ENCODE data around the gene WDR5.
A peak's percentile ranks its signal among the peaks of the same experiment; 100 is the strongest.

WDR5 gene

GRCh38 chr9:134179918-134180785, 44.3 kb downstream of the WDR5 start:
- Histone ChIP-seq H3K9me3 (no peaks in the 10 kb centered on the region), H3K36me3 (no peaks in the 10 kb centered on the region), H3K4me1 (no peaks in the 10 kb centered on the region; the same call in 1 of the 2 replicates), H3K4me3 (ENCODE audit: low read depth, low read length) (no peak overlapping the region), H3K27me3 (no peaks in the 10 kb centered on the region)
- no peak for TF ChIP-seq CTCF (IDR thresholded peaks at IDR 0.05; ENCODE audit: low read depth, low read length)
- DNase-seq = peak; percentile 8

DNA sequence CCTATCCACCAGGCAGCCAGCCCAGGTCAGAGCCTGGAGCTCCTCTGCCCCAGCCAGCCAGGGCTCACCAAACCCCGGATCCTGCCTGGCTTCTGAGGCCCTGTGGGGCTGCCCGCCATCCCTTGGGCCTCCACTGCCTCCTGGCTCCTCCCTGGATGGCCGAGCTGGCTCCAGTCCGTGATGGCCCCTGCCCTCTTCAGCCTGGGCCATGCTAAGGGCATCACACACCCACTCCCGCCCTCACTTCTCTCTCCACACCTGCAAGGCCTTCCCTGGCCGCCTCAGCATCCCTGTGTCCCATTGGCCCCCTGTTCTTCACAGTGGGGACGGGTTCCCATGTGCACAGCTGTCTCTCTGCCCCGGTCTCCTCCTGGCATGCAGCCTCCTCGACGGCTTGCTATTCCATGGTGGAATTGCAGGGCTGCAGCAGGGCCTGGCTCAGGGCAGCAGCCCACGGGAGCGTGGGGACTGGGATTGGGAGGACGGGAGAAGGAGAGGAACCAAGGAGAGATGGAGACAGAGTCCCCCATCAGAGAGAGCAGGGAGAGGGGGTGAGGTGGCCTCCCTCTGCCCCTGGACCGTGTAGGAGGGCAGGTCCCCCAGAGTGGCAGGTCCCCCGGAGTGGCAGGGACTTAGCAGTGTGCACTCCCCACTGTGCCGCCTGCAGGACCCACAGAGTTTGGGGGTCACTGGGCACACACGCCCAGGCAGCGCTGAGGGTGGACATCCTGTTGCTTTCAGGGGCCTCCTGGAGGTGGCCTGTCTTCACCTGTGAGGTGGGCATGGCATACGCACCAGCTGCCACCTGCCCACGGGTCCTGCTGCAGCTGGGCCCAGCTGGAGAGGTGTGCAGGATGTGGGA, 45.1 kb downstream of the WDR5 start:
- Histone ChIP-seq H3K36me3 (no peaks in the 10 kb centered on the region), H3K4me3 (ENCODE audit: low read depth, low read length) (no peak overlapping the region), H3K9me3 (no peaks in the 10 kb centered on the region), H3K4me1 (no peaks in the 10 kb centered on the region), H3K27me3 (no peaks in the 10 kb centered on the region)
- DNase-seq = no peak
- TF ChIP-seq CTCF (IDR thresholded peaks at IDR 0.05; ENCODE audit: low read depth, low read length) = no peak

- Histone ChIP-seq H3K4me3 (ENCODE audit: low read depth, low read length) (no peak overlapping the region), H3K36me3 (no peaks in the 10 kb centered on the region), H3K27me3 (no peaks in the 10 kb centered on the region), H3K4me1 (no peaks in the 10 kb centered on the region), H3K9me3 (no peaks in the 10 kb centered on the region)
- DNase-seq = no peak
- no peak for TF ChIP-seq CTCF (IDR thresholded peaks at IDR 0.05; ENCODE audit: low read depth, low read length)
Measured at GRCh38 chr9:134181648-134182034, 45.8 kb downstream of the WDR5 start.

GRCh38 chr9:134182554-134183085, 46.7 kb downstream of the WDR5 start:
- TF ChIP-seq CTCF (IDR thresholded peaks at IDR 0.05; ENCODE audit: low read depth, low read length) = no peak
- H3K27me3 ChIP-seq = no peaks in the 10 kb centered on the region
- H3K36me3 ChIP-seq = no peaks in the 10 kb centered on the region
- DNase-seq = no peak
- H3K4me1 ChIP-seq = no peaks in the 10 kb centered on the region
- H3K4me3 ChIP-seq (ENCODE audit: low read depth, low read length) = no peak overlapping the region
- H3K9me3 ChIP-seq = no peaks in the 10 kb centered on the region

DNA sequence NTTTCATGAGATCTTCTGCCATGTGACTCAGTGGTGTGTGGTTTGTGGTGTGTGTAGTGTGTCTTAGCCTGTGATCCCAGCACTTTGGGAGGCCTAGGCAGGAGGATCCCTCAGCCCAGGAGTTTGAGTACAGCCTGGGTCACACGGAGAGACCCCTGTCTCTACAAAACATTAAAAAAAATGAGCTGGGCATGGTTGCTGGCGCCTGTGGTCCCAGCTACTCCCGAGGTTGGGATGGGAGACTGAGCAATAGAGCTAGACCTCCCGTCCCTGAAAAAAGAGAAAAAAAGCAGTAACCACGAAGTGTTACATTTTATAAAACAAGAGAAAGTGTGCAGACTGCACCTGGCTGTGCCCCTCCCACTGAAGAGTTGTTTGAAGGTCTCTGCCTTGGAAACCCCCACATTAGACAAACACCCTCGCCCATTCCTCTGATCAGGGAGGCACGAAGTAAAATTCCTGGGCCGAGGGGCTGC, 49.7 kb downstream of the WDR5 start:
- DNase-seq = peak; percentile 8
- Histone ChIP-seq H3K4me1 (peaks cover 13% of the 10 kb centered on the region), H3K36me3 (no peaks in the 10 kb centered on the region), H3K9me3 (no peaks in the 10 kb centered on the region), H3K27me3 (no peaks in the 10 kb centered on the region), H3K4me3 (ENCODE audit: low read depth, low read length) (no peak overlapping the region)
- TF ChIP-seq CTCF (IDR thresholded peaks at IDR 0.05; ENCODE audit: low read depth, low read length) = no peak
